HG03354 (cell line): ENCODE measurements around the gene ATP6V1G2.
A peak's percentile ranks its signal among the peaks of the same experiment; 100 is the strongest.

Source experiments
- ATAC-seq: cut with Tn5 transposase; IDR thresholded peaks from one replicate; pipeline ENCODE4 v1.9.1; 2021; ENCODE audit warnings: mild to moderate bottlenecking; ENCODE audit not compliant: unreplicated experiment, poor library complexity, severe bottlenecking

The ATP6V1G2 gene

DNA sequence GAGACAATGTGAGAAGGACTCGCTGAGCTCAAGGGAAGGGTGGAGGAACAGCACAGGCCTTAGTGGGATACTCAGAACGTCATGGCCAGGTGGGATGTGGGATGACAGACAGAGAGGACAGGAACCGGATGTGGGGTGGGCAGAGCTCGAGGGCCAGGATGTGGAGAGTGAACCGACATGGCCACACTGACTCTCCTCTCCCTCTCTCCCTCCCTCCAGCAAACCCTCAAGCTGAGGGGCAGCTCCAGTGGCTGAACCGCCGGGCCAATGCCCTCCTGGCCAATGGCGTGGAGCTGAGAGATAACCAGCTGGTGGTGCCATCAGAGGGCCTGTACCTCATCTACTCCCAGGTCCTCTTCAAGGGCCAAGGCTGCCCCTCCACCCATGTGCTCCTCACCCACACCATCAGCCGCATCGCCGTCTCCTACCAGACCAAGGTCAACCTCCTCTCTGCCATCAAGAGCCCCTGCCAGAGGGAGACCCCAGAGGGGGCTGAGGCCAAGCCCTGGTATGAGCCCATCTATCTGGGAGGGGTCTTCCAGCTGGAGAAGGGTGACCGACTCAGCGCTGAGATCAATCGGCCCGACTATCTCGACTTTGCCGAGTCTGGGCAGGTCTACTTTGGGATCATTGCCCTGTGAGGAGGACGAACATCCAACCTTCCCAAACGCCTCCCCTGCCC, 30.6 kb upstream of the ATP6V1G2 start:
- ATAC-seq: no peak

DNA sequence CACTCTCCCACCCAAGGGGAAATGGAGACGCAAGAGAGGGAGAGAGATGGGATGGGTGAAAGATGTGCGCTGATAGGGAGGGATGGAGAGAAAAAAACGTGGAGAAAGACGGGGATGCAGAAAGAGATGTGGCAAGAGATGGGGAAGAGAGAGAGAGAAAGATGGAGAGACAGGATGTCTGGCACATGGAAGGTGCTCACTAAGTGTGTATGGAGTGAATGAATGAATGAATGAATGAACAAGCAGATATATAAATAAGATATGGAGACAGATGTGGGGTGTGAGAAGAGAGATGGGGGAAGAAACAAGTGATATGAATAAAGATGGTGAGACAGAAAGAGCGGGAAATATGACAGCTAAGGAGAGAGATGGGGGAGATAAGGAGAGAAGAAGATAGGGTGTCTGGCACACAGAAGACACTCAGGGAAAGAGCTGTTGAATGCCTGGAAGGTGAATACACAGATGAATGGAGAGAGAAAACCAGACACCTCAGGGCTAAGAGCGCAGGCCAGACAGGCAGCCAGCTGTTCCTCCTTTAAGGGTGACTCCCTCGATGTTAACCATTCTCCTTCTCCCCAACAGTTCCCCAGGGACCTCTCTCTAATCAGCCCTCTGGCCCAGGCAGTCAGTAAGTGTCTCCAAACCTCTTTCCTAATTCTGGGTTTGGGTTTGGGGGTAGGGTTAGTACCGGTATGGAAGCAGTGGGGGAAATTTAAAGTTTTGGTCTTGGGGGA, 29.7 kb upstream of the ATP6V1G2 start:
- ATAC-seq: no peak

- ATAC-seq: no peak
Measured at GRCh38 chr6:31575335-31575901, 29.0 kb upstream of the ATP6V1G2 start, which contains the start of gene TNF. Gene TNF, plus strand, starts transcription at chr6:31575565. Its CDS starts 177 bp downstream, at chr6:31575742.

GRCh38 chr6:31574106-31575061, 28.0 kb upstream of the ATP6V1G2 start:
- ATAC-seq: no peak

DNA sequence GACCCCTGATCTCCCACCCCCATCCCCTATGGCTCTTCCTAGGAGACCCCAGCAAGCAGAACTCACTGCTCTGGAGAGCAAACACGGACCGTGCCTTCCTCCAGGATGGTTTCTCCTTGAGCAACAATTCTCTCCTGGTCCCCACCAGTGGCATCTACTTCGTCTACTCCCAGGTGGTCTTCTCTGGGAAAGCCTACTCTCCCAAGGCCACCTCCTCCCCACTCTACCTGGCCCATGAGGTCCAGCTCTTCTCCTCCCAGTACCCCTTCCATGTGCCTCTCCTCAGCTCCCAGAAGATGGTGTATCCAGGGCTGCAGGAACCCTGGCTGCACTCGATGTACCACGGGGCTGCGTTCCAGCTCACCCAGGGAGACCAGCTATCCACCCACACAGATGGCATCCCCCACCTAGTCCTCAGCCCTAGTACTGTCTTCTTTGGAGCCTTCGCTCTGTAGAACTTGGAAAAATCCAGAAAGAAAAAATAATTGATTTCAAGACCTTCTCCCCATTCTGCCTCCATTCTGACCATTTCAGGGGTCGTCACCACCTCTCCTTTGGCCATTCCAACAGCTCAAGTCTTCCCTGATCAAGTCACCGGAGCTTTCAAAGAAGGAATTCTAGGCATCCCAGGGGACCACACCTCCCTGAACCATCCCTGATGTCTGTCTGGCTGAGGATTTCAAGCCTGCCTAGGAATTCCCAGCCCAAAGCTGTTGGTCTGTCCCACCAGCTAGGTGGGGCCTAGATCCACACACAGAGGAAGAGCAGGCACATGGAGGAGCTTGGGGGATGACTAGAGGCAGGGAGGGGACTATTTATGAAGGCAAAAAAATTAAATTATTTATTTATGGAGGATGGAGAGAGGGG, 27.1 kb upstream of the ATP6V1G2 start:
- ATAC-seq: no peak

GRCh38 chr6:31572041-31572911, 25.9 kb upstream of the ATP6V1G2 start, which contains the start of gene LTA:
Gene LTA, plus strand, starts transcription at chr6:31572289. Its CDS starts 454 bp downstream, at chr6:31572743.
- ATAC-seq: peak; percentile 43

DNA sequence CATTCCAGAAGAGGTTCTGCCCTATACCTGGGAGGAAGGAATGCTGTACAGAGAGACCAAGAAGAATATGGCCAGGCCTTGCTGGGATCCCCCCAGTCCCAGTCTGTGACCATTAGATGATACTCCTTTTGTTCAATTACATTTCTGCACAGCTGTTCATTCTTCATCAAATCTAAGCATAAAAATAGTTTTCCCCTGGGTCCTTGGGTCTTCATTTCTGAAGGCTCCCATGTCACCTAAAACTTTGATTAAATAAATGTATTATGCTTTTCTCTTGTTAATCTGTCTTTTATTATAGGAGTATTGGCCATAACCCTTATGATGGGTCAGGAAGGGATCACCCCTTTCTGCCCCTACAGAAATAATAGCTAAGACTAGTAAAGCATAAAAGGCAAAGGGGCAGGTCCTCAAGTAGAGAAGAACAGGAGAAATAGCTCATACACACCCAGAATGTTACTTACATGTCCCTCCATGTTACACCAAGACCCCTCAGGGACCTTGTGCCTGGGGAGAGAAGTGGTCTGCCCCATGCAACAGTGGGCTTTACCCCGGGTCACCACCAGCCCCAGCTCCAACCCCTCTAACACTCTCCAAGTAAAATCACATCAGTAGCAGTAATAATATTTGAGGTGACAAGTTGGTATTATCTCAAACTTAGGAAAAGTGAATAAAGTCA, 23.6 kb upstream of the ATP6V1G2 start:
- ATAC-seq: no peak

GRCh38 chr6:31568537-31568961, 22.1 kb upstream of the ATP6V1G2 start:
- peak; percentile 74 for ATAC-seq

DNA sequence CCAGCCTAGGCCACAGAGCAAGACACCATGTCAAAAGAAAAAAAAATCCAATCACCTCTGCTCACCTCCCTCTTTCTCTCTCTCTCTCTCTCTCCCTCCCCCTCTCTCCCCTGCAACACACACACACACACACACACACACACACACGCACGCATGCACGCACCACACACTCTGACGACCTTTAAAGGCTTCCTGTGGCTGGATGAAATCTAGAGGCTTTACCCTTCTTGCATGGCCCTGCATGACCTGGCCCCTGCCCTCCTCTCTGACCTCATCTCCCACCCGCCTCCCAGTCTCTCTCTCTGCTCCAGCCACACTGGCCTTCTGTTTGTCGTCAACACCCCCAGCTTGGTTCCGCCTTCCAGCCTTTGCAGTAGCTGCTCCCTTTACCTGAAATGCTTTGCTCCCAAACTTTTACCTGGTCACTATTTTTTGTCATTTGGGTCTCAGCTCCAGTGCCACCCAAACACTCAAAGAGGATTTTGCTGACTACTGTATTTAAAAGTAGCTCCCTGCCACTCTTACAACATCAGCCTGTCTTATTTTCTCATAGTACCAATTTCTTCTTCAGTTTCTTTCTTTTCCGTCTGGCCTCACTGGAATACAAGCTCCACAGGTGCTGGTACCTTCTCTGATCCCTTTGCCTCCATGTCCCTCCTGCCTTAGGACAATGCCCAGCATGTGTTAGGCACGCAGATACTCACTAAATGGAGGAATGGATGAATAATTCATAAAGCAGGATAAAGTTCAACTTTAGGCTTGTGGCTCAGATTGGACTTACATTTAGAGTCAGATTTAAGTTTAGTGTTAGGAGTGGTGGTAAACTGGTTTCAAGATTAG, 21.3 kb upstream of the ATP6V1G2 start:
- ATAC-seq: no peak

DNA sequence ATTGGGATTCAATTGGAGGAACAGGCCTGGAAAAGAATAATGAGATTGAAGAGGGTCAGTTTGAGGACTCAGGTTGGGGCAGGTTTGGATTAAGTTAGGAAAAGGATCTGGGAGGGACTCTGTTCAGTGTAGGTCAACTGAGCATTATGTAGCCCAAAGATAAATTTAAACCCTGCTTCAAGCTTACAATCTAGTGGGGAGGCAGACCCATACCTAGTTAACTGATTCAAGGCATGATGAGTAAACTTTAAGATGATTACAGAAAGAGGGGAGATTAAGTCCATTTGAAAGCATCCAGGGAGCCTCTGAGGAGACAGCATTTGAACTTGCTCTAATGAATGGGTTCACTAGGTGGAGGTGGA, 14.3 kb upstream of the ATP6V1G2 start:
- ATAC-seq: no peak

DNA sequence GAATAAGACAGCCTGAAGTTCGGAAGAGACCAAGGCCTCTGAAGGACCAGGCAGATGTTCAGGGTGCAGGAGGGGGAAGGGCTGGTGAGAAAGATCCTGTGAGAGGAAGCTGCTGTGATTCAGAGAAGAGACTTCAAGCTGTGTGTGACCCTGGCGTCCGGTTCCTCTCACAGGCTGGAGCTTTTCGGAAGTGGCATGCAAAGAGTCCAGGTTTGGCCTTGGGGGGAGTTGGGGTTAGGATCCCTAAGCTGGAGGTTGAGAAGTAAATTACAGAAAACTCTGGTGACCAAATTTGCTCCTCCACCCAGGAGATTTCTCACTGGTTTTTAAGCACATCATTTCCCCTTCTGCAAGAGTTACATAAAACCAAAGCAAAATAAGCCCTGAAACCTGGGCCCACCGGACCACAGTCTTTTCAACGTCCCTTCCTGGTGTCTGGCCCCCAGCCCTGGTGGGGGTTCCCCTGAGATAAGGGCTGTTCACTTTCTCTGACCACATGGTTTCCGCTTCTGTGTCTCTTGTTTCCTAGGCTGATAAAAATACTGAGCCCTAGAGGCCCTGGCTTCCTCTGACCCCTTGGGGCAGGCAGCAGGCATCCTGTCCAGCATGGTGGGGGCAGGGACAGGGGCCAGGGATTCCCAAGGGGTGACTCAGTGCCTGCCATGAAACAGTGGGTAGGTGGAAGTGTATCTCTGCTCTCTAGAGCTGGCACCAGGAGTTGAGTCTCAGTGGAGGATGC, 13.7 kb upstream of the ATP6V1G2 start:
- peak; percentile 69 for ATAC-seq

DNA sequence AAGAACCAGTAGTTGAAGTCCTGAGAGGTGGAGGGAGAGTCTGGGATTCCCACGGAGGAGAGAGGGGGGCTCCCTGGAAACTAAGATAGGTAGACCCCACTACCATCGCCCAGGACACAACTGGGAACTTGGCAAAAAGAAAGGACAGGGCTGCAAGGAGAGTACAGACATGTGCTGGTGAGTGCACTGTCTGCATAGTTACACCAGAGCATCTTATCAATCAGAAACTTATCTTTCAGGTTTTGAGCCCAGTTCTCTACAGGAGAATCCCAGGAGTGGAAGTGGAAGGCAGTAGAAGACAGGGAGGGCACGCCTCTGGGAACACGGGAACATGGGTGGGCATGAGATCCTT, 13.2 kb upstream of the ATP6V1G2 start:
- ATAC-seq: peak; percentile 4

DNA sequence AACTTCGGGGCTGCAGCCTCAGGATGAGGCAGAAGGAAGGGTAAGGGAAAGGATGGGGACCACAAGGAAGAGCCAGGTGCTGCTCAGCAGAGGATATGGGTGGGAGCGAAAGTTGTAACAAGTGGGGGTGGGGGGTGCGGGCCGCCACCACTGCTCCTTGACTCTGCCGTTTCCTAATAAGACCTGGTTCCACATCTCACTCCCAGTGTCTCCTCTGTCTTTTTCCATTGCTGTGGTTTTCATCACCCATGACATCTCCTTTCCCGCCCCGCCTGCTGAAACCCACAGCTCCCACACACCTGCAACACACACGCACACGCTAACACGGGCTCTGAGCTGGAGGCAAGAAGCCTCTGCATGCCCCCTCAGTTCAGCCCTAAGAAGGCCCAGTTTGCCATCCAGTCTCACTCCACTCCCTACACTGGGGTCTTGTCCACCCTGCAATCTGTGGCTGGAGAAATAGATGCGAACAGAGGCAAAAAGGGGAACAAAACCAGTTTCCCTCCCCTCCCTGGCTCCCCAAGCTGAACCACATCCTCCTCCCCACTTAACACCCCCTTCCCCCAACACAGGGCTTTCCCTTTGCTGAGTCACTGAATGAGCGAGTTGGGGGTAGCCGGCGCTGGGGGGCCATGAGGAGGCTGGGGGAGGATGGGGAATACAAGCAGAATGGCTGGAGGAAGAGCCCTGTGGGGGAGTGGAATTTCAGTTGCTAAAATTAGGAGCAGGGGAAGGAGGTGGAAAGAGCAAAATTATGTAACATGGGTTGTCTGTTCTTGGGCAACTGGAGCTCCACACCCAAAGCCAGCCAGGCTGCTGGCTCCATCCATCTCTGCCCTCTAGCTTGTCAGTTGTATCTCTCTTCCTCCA, 12.5 kb upstream of the ATP6V1G2 start:
- ATAC-seq: no peak

- no peak for ATAC-seq
Measured at GRCh38 chr6:31558318-31558625, 11.9 kb upstream of the ATP6V1G2 start.
